ENCODE results near the gene LRFN2. TPM values are rescaled to one million over a fixed set of nuclear protein-coding genes. Genes with fewer than 3 reads are reported as not detected.

The LRFN2 gene
- not detected in 2 replicates for total RNA-seq

GRCh38 chr6:40587240-40588069, at the start of gene LRFN2:
Gene LRFN2, minus strand, starts transcription at chr6:40587364.

Small RNAs within 50 kb of the gene (small RNA-seq; reads per million reads assigned to genes)
- not detected for gene RNU6-250P (ENCODE audit: low replicate concordance)
